Measurements from ENCODE around the gene RECQL. TPM values are rescaled to one million over a fixed set of nuclear protein-coding genes. Genes with fewer than 3 reads are reported as not detected.

Gene RECQL, protein sequence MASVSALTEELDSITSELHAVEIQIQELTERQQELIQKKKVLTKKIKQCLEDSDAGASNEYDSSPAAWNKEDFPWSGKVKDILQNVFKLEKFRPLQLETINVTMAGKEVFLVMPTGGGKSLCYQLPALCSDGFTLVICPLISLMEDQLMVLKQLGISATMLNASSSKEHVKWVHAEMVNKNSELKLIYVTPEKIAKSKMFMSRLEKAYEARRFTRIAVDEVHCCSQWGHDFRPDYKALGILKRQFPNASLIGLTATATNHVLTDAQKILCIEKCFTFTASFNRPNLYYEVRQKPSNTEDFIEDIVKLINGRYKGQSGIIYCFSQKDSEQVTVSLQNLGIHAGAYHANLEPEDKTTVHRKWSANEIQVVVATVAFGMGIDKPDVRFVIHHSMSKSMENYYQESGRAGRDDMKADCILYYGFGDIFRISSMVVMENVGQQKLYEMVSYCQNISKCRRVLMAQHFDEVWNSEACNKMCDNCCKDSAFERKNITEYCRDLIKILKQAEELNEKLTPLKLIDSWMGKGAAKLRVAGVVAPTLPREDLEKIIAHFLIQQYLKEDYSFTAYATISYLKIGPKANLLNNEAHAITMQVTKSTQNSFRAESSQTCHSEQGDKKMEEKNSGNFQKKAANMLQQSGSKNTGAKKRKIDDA
- 1 to 10 TPM; 7.0 to 9.7 TPM for polyA plus RNA-seq

DNA sequence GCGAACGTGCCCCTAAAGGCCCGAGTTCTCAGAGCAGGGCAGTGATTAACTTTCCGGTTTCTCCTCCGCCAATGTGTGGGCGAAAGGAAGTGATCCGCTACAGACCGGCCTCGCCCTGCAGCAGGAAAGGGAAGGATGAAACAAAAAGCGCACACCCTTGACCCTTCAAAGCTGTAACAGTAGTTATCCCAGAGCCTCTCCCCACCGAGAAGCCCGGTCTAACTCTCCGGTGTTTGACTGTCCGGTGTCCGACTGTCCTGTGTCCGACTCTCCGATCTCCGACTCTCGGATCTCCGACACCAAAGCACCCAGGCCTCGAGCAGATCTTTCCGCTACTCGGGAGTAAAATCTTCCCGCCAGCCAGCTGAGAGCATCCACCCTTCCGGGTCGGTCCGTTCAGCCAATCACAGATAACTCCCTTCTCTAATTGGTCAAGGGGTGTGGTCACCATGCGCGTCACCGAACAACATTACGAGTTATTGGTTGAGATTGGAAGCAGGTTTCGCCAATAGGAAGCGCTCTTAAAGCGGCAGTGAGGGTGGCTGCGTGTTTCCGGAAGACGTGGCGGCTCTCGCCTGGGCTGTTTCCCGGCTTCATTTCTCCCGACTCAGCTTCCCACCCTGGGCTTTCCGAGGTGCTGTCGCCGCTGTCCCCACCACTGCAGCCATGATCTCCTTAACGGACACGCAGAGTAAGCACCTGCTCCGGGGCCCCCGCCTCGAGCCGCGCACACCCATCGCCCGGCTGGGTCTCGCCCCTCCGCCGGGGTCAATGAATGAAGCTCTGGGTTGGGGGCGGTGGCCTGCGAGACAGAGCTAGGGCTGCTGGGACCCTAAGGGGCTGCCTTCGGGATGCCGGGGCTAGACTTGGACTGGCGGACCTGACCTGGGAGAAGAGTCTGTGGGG, at the start of gene RECQL, which contains the start of gene GOLT1B:
Gene RECQL, minus strand, starts transcription at position 378 of the 906 bp plus-strand sequence. CDS start 2,065 bp downstream, outside the sequence.
Gene GOLT1B, plus strand, starts transcription at position 532 of the 906 bp plus-strand sequence. Its CDS starts 135 bp downstream, at position 667.
- 0% methylated on average over 61 of the region's 61 CpGs for WGBS, 2 donors
- H3K9me3 ChIP-seq (ENCODE audit: control insufficient read depth in 2 of 2, insufficient read depth in 1 of 2, low read depth in 1 of 2, low read length in 1 of 2), result no peaks in the 10 kb centered on the region
- peaks cover 2 to 6% of the 10 kb centered on the region in 2 donors for H3K36me3 ChIP-seq (ENCODE audit: control insufficient read depth in 2 of 2, insufficient read depth in 2 of 2, low read length in 1 of 2)
- peak within 1 kb of the TSS; percentile 93 to 96 for H3K4me3 ChIP-seq (ENCODE audit: low read depth in 1 of 2, low read length in 2 of 2)
- H3K4me1 ChIP-seq (ENCODE audit: control insufficient read depth in 2 of 2, insufficient read depth in 2 of 2, low read length in 1 of 2), result peaks cover 0 to 6% of the 10 kb centered on the region in 2 donors
- no peaks in the 10 kb centered on the region for H3K27me3 ChIP-seq (ENCODE audit: control insufficient read depth in 1 of 2, insufficient read depth in 2 of 2, low read length in 2 of 2)
- peak within 1 kb of the TSS; percentile 73 to 93 for H3K27ac ChIP-seq (ENCODE audit: low read depth in 2 of 2, low read length in 1 of 2)

DNA sequence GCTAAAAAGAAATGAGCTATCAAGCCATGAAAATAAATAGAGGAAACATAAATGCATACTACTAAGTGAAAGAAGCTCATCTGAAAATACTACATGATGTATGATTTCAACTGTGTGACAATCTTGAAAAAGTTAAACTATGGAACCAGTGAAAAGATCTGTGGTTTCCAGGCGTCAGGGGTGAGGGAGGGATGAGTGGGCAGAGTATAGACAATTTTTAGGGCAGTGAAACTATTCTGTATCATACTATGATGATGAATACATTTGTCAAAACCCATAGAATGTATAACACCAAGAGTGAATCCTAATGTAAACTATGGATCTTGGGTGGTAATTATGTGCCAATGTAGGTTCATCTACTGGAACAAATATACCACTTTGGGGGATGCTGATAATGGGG, 46.0 kb upstream of the RECQL start:
- no peaks in the 10 kb centered on the region for H3K4me1 ChIP-seq (ENCODE audit: control insufficient read depth in 2 of 2, insufficient read depth in 2 of 2, low read length in 1 of 2)
- no peaks in the 10 kb centered on the region for H3K36me3 ChIP-seq (ENCODE audit: control insufficient read depth in 2 of 2, insufficient read depth in 2 of 2, low read length in 1 of 2)
- no peak overlapping the region for H3K4me3 ChIP-seq (ENCODE audit: low read depth in 1 of 2, low read length in 2 of 2)
- no peaks in the 10 kb centered on the region for H3K27me3 ChIP-seq (ENCODE audit: control insufficient read depth in 1 of 2, insufficient read depth in 2 of 2, low read length in 2 of 2)
- WGBS, 2 donors, result 66 to 71% methylated on average over 1 of the region's 1 CpG
- no peak overlapping the region for H3K27ac ChIP-seq (ENCODE audit: low read depth in 2 of 2, low read length in 1 of 2)
- no peaks in the 10 kb centered on the region for H3K9me3 ChIP-seq (ENCODE audit: control insufficient read depth in 2 of 2, insufficient read depth in 1 of 2, low read depth in 1 of 2, low read length in 1 of 2)

DNA sequence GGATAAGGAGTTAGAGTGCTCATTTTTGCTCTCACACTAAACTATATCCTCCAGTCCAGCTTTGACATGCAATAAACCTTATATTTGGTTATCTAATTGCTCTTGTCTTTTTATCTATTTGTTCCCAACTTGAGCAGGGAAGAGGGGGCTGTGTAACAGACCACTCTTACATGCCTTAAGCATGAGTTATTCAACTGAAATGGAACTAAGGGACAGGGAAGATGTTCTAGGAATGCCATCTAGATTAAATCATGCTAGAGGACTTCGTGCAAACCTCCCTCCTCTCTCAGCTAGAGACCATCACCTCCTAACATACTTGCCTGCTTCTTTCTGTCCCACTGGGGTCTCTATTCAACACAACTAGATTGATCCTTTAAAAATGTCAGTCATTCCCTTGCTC, 45.3 kb upstream of the RECQL start:
- H3K4me3 ChIP-seq (ENCODE audit: low read depth in 1 of 2, low read length in 2 of 2), result no peak overlapping the region
- H3K4me1 ChIP-seq (ENCODE audit: control insufficient read depth in 2 of 2, insufficient read depth in 2 of 2, low read length in 1 of 2), result no peaks in the 10 kb centered on the region
- 0 to 5% methylated on average over 1 of the region's 1 CpG for WGBS, 2 donors
- no peaks in the 10 kb centered on the region for H3K36me3 ChIP-seq (ENCODE audit: control insufficient read depth in 2 of 2, insufficient read depth in 2 of 2, low read length in 1 of 2)
- no peaks in the 10 kb centered on the region for H3K27me3 ChIP-seq (ENCODE audit: control insufficient read depth in 1 of 2, insufficient read depth in 2 of 2, low read length in 2 of 2)
- no peak overlapping the region for H3K27ac ChIP-seq (ENCODE audit: low read depth in 2 of 2, low read length in 1 of 2)
- H3K9me3 ChIP-seq (ENCODE audit: control insufficient read depth in 2 of 2, insufficient read depth in 1 of 2, low read depth in 1 of 2, low read length in 1 of 2), result no peaks in the 10 kb centered on the region

DNA sequence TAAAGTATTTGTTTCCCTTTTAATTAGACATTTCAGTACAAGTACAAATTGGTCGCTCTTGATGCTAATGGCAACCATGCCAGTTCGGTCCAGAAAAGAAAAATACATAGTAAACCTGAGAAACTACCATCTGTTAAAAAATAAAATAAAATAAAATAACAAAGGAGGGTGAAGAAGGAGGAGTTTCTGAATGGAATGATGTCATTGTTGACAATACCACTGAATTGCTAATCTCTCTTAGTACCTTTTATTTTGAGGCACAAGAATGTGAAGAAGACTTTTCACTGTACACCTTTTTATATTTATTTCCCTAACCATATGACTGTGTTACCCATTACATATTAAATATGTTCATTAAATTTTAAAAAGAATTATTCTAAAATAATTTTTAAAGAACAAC, 44.1 kb upstream of the RECQL start:
- no peaks in the 10 kb centered on the region for H3K4me1 ChIP-seq (ENCODE audit: control insufficient read depth in 2 of 2, insufficient read depth in 2 of 2, low read length in 1 of 2)
- no peak overlapping the region for H3K27ac ChIP-seq (ENCODE audit: low read depth in 2 of 2, low read length in 1 of 2)
- H3K4me3 ChIP-seq (ENCODE audit: low read depth in 1 of 2, low read length in 2 of 2), result no peak overlapping the region
- no peaks in the 10 kb centered on the region for H3K9me3 ChIP-seq (ENCODE audit: control insufficient read depth in 2 of 2, insufficient read depth in 1 of 2, low read depth in 1 of 2, low read length in 1 of 2)
- no peaks in the 10 kb centered on the region for H3K36me3 ChIP-seq (ENCODE audit: control insufficient read depth in 2 of 2, insufficient read depth in 2 of 2, low read length in 1 of 2)
- H3K27me3 ChIP-seq (ENCODE audit: control insufficient read depth in 1 of 2, insufficient read depth in 2 of 2, low read length in 2 of 2), result no peaks in the 10 kb centered on the region
- 79% methylated on average over 2 of the region's 2 CpGs for WGBS, 2 donors

DNA sequence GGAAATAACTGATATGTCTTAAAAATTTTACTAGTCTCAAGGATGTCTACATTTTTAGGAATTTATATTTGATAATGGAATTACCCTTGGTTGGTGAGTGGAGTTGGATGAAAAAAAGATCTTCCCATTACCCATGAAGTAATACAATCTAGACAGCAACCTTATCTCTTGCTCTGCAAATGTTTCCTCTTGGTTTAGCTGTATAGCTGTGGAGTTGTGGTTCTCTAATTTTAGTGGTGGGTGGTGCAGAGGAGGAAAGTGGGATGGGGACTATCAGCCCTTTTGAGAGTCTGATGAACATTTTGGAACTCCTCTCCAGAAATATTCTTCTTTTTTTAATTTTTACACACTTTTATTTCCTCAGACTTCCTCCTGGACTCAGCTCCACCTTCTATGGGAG, 41.7 kb upstream of the RECQL start:
- no peak overlapping the region for H3K4me3 ChIP-seq (ENCODE audit: low read depth in 1 of 2, low read length in 2 of 2)
- no peaks in the 10 kb centered on the region for H3K4me1 ChIP-seq (ENCODE audit: control insufficient read depth in 2 of 2, insufficient read depth in 2 of 2, low read length in 1 of 2)
- H3K27me3 ChIP-seq (ENCODE audit: control insufficient read depth in 1 of 2, insufficient read depth in 2 of 2, low read length in 2 of 2), result no peaks in the 10 kb centered on the region
- H3K9me3 ChIP-seq (ENCODE audit: control insufficient read depth in 2 of 2, insufficient read depth in 1 of 2, low read depth in 1 of 2, low read length in 1 of 2), result no peaks in the 10 kb centered on the region
- no peak overlapping the region for H3K27ac ChIP-seq (ENCODE audit: low read depth in 2 of 2, low read length in 1 of 2)
- no peaks in the 10 kb centered on the region for H3K36me3 ChIP-seq (ENCODE audit: control insufficient read depth in 2 of 2, insufficient read depth in 2 of 2, low read length in 1 of 2)

DNA sequence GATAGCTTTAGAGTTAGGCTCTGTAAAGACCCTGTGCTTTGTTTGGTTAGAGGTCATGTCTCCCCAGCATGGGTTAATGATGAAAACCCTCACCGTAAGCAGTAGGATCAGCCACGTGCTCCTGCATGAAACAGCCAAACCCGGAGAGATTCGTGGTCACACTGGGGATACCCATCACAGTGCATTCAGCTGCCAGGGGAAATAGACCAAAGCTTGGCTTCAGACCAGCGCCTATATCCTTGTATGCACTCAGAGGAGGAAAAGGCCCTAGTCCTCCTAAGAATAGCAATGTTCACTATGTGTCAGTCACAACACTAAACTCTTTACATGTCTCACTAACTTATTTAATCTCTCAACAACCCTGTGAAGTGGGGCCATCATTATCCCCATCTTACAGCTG, 41.0 kb upstream of the RECQL start:
- Histone ChIP-seq H3K4me1 (ENCODE audit: control insufficient read depth in 2 of 2, insufficient read depth in 2 of 2, low read length in 1 of 2) (no peaks in the 10 kb centered on the region), H3K4me3 (ENCODE audit: low read depth in 1 of 2, low read length in 2 of 2) (no peak overlapping the region), H3K9me3 (ENCODE audit: control insufficient read depth in 2 of 2, insufficient read depth in 1 of 2, low read depth in 1 of 2, low read length in 1 of 2) (no peaks in the 10 kb centered on the region), H3K27ac (ENCODE audit: low read depth in 2 of 2, low read length in 1 of 2) (no peak overlapping the region), H3K27me3 (ENCODE audit: control insufficient read depth in 1 of 2, insufficient read depth in 2 of 2, low read length in 2 of 2) (no peaks in the 10 kb centered on the region), H3K36me3 (ENCODE audit: control insufficient read depth in 2 of 2, insufficient read depth in 2 of 2, low read length in 1 of 2) (no peaks in the 10 kb centered on the region)
- 59 to 63% methylated on average over 5 of the region's 5 CpGs for WGBS, 2 donors

DNA sequence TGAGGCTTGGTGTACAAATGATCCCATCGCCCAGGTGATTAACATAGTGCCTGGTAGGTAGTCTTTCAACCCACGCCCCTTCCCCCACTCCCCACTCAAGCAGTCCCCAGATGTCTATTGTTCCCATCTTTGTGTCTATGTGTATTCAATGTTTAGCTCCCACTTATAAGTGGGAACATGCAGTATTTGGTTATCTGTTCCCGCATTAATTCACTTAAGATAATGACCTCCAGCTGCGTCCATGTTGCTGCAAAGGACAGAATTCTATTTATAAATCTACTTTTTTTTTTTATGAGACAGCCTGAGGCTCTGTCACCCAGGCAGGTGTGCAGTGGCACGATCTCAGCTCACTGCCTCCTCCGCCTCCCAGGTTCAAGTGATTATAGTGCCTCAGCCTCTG, 40.3 kb upstream of the RECQL start:
- Histone ChIP-seq H3K4me1 (ENCODE audit: control insufficient read depth in 2 of 2, insufficient read depth in 2 of 2, low read length in 1 of 2) (no peaks in the 10 kb centered on the region), H3K36me3 (ENCODE audit: control insufficient read depth in 2 of 2, insufficient read depth in 2 of 2, low read length in 1 of 2) (no peaks in the 10 kb centered on the region), H3K27me3 (ENCODE audit: control insufficient read depth in 1 of 2, insufficient read depth in 2 of 2, low read length in 2 of 2) (no peaks in the 10 kb centered on the region), H3K27ac (ENCODE audit: low read depth in 2 of 2, low read length in 1 of 2) (no peak overlapping the region), H3K9me3 (ENCODE audit: control insufficient read depth in 2 of 2, insufficient read depth in 1 of 2, low read depth in 1 of 2, low read length in 1 of 2) (no peaks in the 10 kb centered on the region), H3K4me3 (ENCODE audit: low read depth in 1 of 2, low read length in 2 of 2) (no peak overlapping the region)
- WGBS, 2 donors, result 86 to 87% methylated on average over 6 of the region's 6 CpGs

DNA sequence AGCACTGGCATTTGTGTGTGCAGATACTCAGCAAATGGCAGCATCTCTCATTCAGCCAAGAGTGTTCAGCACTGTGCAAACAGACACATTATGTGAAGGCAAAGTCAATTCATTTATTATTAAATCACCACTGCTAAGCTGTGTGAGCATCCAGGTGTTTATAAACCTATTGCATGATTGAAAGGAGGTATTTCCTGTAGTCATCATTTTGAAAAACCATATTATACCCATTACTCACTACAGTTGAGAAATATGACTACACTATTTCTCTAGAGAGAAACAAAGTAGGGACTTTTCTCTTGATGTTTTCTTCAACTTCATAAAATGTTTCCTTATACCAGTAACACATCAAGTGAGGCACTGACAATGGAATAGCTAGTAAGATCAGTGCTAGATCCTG, 38.4 kb upstream of the RECQL start:
- H3K36me3 ChIP-seq (ENCODE audit: control insufficient read depth in 2 of 2, insufficient read depth in 2 of 2, low read length in 1 of 2), result no peaks in the 10 kb centered on the region
- H3K4me3 ChIP-seq (ENCODE audit: low read depth in 1 of 2, low read length in 2 of 2), result no peak overlapping the region
- no peaks in the 10 kb centered on the region for H3K9me3 ChIP-seq (ENCODE audit: control insufficient read depth in 2 of 2, insufficient read depth in 1 of 2, low read depth in 1 of 2, low read length in 1 of 2)
- no peaks in the 10 kb centered on the region for H3K4me1 ChIP-seq (ENCODE audit: control insufficient read depth in 2 of 2, insufficient read depth in 2 of 2, low read length in 1 of 2)
- no peaks in the 10 kb centered on the region for H3K27me3 ChIP-seq (ENCODE audit: control insufficient read depth in 1 of 2, insufficient read depth in 2 of 2, low read length in 2 of 2)
- no peak overlapping the region for H3K27ac ChIP-seq (ENCODE audit: low read depth in 2 of 2, low read length in 1 of 2)

DNA sequence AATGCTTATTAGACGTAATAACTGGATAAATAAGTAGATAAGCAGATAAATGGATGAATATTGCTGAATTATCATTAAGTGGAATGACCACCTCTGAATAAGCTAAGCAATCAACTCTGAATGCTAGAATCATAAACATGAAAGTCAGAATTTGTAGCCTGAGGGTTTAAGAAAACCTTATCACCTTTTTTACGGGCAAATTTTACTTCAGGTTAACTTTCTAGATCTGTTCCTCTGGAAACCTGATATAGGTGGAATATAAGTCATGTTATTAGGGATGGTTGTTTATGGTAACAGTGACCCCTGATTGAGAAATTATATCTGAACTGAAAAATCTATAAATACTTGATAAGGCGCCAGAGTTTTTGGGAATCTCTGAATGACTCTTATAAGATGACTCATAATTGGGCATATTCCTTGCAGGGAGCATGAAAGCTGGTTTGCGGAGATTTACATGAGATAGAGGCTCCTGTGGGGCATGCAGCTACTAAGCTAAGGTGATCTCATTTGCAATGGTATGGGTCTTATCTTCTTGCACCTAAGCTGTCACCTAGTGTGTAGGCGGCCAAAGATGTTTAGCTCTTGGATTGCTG, 36.7 kb upstream of the RECQL start:
- Histone ChIP-seq H3K27ac (ENCODE audit: low read depth in 2 of 2, low read length in 1 of 2) (no peak overlapping the region), H3K27me3 (ENCODE audit: control insufficient read depth in 1 of 2, insufficient read depth in 2 of 2, low read length in 2 of 2) (no peaks in the 10 kb centered on the region), H3K36me3 (ENCODE audit: control insufficient read depth in 2 of 2, insufficient read depth in 2 of 2, low read length in 1 of 2) (no peaks in the 10 kb centered on the region), H3K4me1 (ENCODE audit: control insufficient read depth in 2 of 2, insufficient read depth in 2 of 2, low read length in 1 of 2) (no peaks in the 10 kb centered on the region), H3K9me3 (ENCODE audit: control insufficient read depth in 2 of 2, insufficient read depth in 1 of 2, low read depth in 1 of 2, low read length in 1 of 2) (no peaks in the 10 kb centered on the region), H3K4me3 (ENCODE audit: low read depth in 1 of 2, low read length in 2 of 2) (no peak overlapping the region)
- 83 to 86% methylated on average over 5 of the region's 5 CpGs for WGBS, 2 donors

All from esophagus (tissue), 2 donors.